Natural killer cell (primary cell): ENCODE results near the gene TTC39B. TPM values are rescaled to one million over a fixed set of nuclear protein-coding genes. Genes with fewer than 3 reads are reported as not detected.

Experiments used
- ATAC-seq, 3 donors: fragments of 150-1000 bp in 2 of 3; fragments of 200-7000 bp in 1 of 3; cut with Tn5 transposase; 1 replicate in 1 of 3; 2 replicates in 2 of 3; pipeline ENCODE4 v1.10.0; 2021; ENCODE audit warnings: mild to moderate bottlenecking in 2 of 3, moderate library complexity in 2 of 3
- DNase-seq, 2 donors: peaks; one replicate each; pipeline versions ENCODE4 v3.0.0 to v3.0.0-alpha.2; 2013 to 2021; ENCODE audit warnings: mixed read lengths in 1 of 2
- H3K27ac ChIP-seq: one replicate; pipeline ENCODE4 v1.5.1; 2013; ENCODE audit warnings: mild to moderate bottlenecking, low read length
- H3K27me3 ChIP-seq: one replicate; pipeline ENCODE4 v1.6.1; 2013; ENCODE audit warnings: low read length; ENCODE audit not compliant: control insufficient read depth, insufficient read depth
- H3K36me3 ChIP-seq: one replicate; pipeline ENCODE4 v1.6.1; 2013; ENCODE audit warnings: low read length; ENCODE audit not compliant: control insufficient read depth, insufficient read depth
- H3K4me1 ChIP-seq: one replicate; pipeline ENCODE4 v1.6.1; 2013; ENCODE audit warnings: low read length; ENCODE audit not compliant: control insufficient read depth, insufficient read depth
- H3K4me3 ChIP-seq: one replicate; pipeline ENCODE4 v1.5.1; 2013; ENCODE audit warnings: low read length
- H3K9me3 ChIP-seq: one replicate; pipeline ENCODE4 v1.6.1; 2013; ENCODE audit warnings: low read length; ENCODE audit not compliant: control insufficient read depth, insufficient read depth
- H3K27ac Mint-ChIP-seq, 2 donors: one replicate each; pipeline ENCODE4 v1.8.0; 2022; ENCODE audit warnings: mild to moderate bottlenecking in 2 of 2, mixed read lengths in 2 of 2, moderate library complexity in 1 of 2
- H3K27me3 Mint-ChIP-seq, 2 donors: one replicate each; pipeline ENCODE4 v1.8.0; 2022; ENCODE audit warnings: low read depth in 2 of 2, mixed read lengths in 2 of 2
- H3K36me3 Mint-ChIP-seq: one replicate; pipeline ENCODE4 v1.8.0; 2022; ENCODE audit warnings: mixed read lengths
- H3K4me1 Mint-ChIP-seq, 2 donors: one replicate each; pipeline ENCODE4 v1.8.0; 2022; ENCODE audit warnings: mixed read lengths in 2 of 2
- H3K4me3 Mint-ChIP-seq: one replicate; pipeline ENCODE4 v1.8.0; 2022; ENCODE audit warnings: mild to moderate bottlenecking, moderate library complexity, mixed read lengths
- H3K9me3 Mint-ChIP-seq, 2 donors: one replicate each; pipeline ENCODE4 v1.8.0; 2022; ENCODE audit warnings: mixed read lengths in 2 of 2
- CTCF ChIP-seq: fragments of 200-600 bp; IDR thresholded peaks from one replicate; pipeline ENCODE4 v1.8.0; 2022; ENCODE audit warnings: antibody characterized with exemption
- WGBS: methylation state at CpG from one replicate; pipeline ENCODE4 v1.1.7; 2013; ENCODE audit warnings: missing lambda C conversion rate; ENCODE audit not compliant: insufficient coverage; 5-methylcytosine and 5-hydroxymethylcytosine counted together
- intact Hi-C: fragments of 100-400 bp; cut with micrococcal nuclease; formaldehyde crosslinking; loops from one replicate; pipeline ENCODE4 v1.14.2; 2022
- total RNA-seq, 4 donors: library from RNA; stranded (reverse); fragments of 120-200 nt in 1 of 4; gene quantifications; one replicate each; pipeline versions ENCODE4 v1.2.3 to v1.2.4, GENCODE V29; 2013 to 2022

Gene TTC39B
- total RNA-seq, 3 donors from 2014 or later (not counting 1 experiment from before 2014, with no cell fraction given): 51.2 to 65.1 (median 54.2) TPM

GRCh38 chr9:15246243-15246642 is 60.8 kb downstream of the TTC39B start:
- DNase-seq (no peak), ATAC-seq (no peak)
- Mint-ChIP-seq H3K4me1 (peaks cover 44 to 62% of the 10 kb centered on the region in 2 donors), H3K27ac (peak overlapping the region; percentile 36 to 56), H3K9me3 (no peaks in the 10 kb centered on the region), H3K27me3 (no peaks in the 10 kb centered on the region), H3K36me3 (no peaks in the 10 kb centered on the region), H3K4me3 (no peak overlapping the region)
- intact Hi-C loops: no loop called here
- Histone ChIP-seq H3K27me3 (no peaks in the 10 kb centered on the region), H3K4me1 (peaks cover 11% of the 10 kb centered on the region), H3K36me3 (no peaks in the 10 kb centered on the region), H3K27ac (no peak overlapping the region), H3K9me3 (no peaks in the 10 kb centered on the region), H3K4me3 (no peak overlapping the region)
- WGBS: 29% methylated on average over 1 of the region's 1 CpG
- TF ChIP-seq CTCF: no peak

GRCh38 chr9:15244001-15244441 is 63.0 kb downstream of the TTC39B start:
- WGBS: 83% methylated on average over 4 of the region's 4 CpGs
- Mint-ChIP-seq H3K4me1 (peaks cover 60 to 71% of the 10 kb centered on the region in 2 donors), H3K36me3 (peaks cover under 1% of the 10 kb centered on the region), H3K27me3 (no peaks in the 10 kb centered on the region), H3K27ac (peak overlapping the region; percentile 48 to 74), H3K9me3 (no peaks in the 10 kb centered on the region), H3K4me3 (peak overlapping the region; percentile 52)
- Histone ChIP-seq H3K4me3 (no peak overlapping the region), H3K27me3 (no peaks in the 10 kb centered on the region), H3K36me3 (no peaks in the 10 kb centered on the region), H3K9me3 (no peaks in the 10 kb centered on the region), H3K27ac (no peak overlapping the region), H3K4me1 (peaks cover 11% of the 10 kb centered on the region)
- DNase-seq (no peak), ATAC-seq (peak in 1 of 3 donors; percentile 43)
- TF ChIP-seq CTCF: no peak
- intact Hi-C loops: no loop called here

DNA sequence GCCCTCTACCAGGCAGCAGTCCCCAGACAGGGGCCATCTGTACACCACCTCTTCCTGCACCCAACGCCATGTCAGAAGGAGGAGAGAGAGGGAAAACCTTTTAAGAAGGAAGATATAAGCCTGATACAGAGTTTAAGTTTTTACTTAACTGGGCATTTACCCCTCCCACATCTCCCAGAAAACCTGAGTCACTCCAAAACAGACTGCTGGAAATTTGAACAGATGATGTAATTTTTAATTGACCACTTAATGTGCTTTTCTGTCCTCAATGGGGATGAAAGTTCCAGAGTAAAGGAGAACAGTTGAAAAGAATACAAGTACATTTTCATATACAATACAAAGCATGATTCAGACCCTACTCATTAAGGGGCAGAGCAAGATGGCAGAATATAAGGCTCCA is 63.9 kb downstream of the TTC39B start:
- H3K27ac ChIP-seq: no peak overlapping the region
- H3K36me3 ChIP-seq: no peaks in the 10 kb centered on the region
- Mint-ChIP-seq H3K27me3 (no peaks in the 10 kb centered on the region), H3K4me3 (no peak overlapping the region), H3K9me3 (peaks cover under 1 to 3% of the 10 kb centered on the region in 2 donors), H3K36me3 (peaks cover 10% of the 10 kb centered on the region), H3K27ac (no peak overlapping the region), H3K4me1 (peaks cover 62 to 69% of the 10 kb centered on the region in 2 donors)
- intact Hi-C loops: no loop called here
- no peaks in the 10 kb centered on the region for H3K9me3 ChIP-seq
- H3K4me3 ChIP-seq: no peak overlapping the region
- no peak for TF ChIP-seq CTCF
- no peaks in the 10 kb centered on the region for H3K27me3 ChIP-seq
- peaks cover 11% of the 10 kb centered on the region for H3K4me1 ChIP-seq
- no CpG with 5 or more reads among the region's 1 CpG for WGBS
- ATAC-seq (no peak), DNase-seq (no peak)

GRCh38 chr9:15240927-15241326 is 66.1 kb downstream of the TTC39B start:
- Mint-ChIP-seq H3K4me1 (peaks cover 53 to 62% of the 10 kb centered on the region in 2 donors), H3K36me3 (peaks cover 32% of the 10 kb centered on the region), H3K27ac (no peak overlapping the region), H3K9me3 (peaks cover 4 to 19% of the 10 kb centered on the region in 2 donors), H3K4me3 (no peak overlapping the region), H3K27me3 (no peaks in the 10 kb centered on the region)
- intact Hi-C loops: no loop called here
- ATAC-seq (no peak), DNase-seq (no peak)
- Histone ChIP-seq H3K27me3 (no peaks in the 10 kb centered on the region), H3K4me3 (no peak overlapping the region), H3K9me3 (peaks cover 5% of the 10 kb centered on the region), H3K27ac (no peak overlapping the region), H3K36me3 (no peaks in the 10 kb centered on the region), H3K4me1 (peaks cover 9% of the 10 kb centered on the region)
- 96% methylated on average over 4 of the region's 4 CpGs for WGBS
- no peak for TF ChIP-seq CTCF
